MV-4-11 (cell line): ENCODE results near the gene USH1C.
A peak's percentile ranks its signal among the peaks of the same experiment; 100 is the strongest.

Experiments
- DNase-seq: peaks from one replicate; lab custom pipeline; 2025; lab: John Stamatoyannopoulos, UW

USH1C gene

DNA sequence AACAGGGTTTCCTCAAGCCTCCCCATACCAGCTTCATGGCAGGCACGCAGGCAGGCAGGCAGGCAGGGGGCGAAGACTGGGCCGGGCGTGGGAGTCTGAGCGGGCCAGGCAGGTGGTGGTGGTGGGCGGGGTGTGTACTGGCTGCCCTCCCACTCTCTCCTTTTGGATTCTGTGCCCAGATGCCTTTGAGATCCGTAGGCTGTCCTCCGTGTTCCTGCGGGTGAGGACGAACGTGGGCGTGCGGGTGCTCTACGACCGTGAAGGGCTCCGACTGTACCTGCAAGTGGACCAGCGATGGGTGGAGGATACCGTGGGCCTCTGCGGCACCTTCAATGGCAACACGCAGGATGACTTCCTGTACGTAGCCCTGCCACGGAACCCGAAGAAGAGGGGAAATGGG, 25.8 kb upstream of the USH1C start:
- DNase-seq: no peak

- no peak for DNase-seq
Observed at GRCh38 chr11:17568944-17569343, 24.7 kb upstream of the USH1C start.

- no peak for DNase-seq
Observed at GRCh38 chr11:17564687-17565042, 20.4 kb upstream of the USH1C start.

- no peak for DNase-seq
Observed at GRCh38 chr11:17563961-17564686, 19.9 kb upstream of the USH1C start.

DNA sequence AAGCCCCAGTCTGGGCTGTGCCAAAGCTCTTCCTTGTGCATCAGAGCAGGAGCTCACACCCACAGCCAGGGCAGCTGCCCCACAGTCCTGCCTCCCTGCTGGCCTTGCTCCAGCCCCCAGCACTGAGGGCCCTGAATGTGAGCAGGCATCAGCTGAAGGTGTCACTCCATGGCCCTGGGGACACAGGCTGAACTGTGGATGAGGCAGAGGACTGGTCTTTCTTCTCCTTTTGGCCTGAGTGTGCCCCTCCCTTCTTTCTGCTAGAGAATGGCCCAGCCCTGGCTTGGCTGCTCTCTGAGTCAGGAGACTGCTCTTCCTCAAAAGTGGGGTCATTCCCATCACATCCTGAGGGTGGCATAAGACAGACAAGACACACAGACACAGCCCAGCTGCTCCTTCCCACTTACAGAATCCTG, 19.0 kb upstream of the USH1C start:
- peak; percentile 53 for DNase-seq

- no peak for DNase-seq
Observed at GRCh38 chr11:17561526-17561925, 17.3 kb upstream of the USH1C start.

DNA sequence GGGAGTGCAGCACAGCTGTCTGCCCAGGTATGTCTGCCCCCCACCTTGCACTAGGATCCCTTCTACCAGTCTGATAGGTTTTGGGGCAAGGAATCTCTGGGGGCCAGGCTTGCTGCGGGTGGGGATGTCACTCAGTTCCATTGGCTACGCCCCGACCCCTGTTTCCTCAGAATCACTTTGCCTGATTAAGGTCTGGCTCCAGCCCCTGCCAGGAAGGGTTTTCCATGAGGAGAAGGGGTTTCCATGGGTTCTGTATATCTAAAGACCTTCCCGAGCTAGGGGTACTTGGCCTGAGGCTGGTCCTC, 16.8 kb upstream of the USH1C start:
- DNase-seq: no peak

- no peak for DNase-seq
Observed at GRCh38 chr11:17560281-17561110, 16.3 kb upstream of the USH1C start.

- DNase-seq: no peak
Observed at GRCh38 chr11:17559341-17560087, 15.3 kb upstream of the USH1C start.

GRCh38 chr11:17558916-17559315, 14.7 kb upstream of the USH1C start:
- no peak for DNase-seq

- DNase-seq: no peak
Observed at GRCh38 chr11:17558025-17558780, 14.0 kb upstream of the USH1C start.

DNA sequence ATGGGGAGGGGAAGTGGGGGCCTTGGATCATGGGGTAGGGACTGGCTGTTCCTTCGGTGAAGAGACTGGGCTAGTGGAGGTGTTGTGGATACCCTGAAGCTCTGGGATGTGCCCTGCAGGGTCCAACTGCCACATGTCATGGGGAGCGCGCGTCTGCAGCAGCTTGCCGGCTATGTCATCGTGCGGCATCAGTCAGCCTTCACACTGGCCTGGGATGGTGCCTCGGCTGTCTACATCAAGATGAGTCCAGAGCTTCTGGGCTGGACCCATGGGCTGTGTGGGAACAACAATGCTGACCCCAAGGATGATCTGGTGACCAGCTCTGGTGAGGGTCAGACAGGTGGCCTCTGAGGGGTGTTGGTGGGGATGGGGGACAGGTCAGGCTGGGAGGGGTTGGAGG, 12.8 kb upstream of the USH1C start:
- no peak for DNase-seq

DNA sequence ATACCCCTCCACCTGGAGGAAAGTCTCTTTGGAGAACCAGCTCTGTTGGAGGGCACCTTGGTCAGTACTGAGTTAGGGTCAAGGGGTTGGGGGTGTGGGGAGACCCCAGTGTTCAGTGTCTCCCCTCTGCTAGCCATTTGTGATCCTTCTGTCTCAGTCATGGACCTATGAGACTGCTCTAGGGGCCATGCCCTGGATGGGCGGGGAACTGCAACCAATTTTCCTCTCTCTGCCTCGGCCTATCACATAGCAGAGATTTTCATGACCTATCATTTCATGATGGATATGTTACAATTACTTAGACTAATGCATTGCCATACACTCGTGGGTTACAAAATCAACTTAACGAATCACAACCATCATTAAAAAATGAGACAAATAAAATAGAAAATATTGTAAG, 10.3 kb upstream of the USH1C start:
- no peak for DNase-seq

DNA sequence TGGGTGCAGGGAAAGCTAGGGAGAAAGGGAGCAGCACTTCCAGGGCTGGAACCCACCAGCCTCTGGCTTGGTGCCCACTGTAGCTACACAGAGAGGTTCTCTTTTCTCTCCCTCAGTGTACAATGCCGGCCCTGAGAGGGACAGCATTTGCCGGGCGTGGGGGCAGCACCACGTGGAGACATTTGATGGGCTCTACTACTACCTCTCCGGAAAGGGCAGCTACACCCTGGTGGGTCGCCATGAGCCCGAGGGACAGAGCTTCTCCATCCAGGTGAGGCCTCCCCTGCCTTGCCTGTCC, 9.0 kb upstream of the USH1C start:
- no peak for DNase-seq

GRCh38 chr11:17552392-17553248, 8.4 kb upstream of the USH1C start:
- no peak for DNase-seq

- no peak for DNase-seq
Observed at GRCh38 chr11:17552041-17552355, 7.8 kb upstream of the USH1C start.

DNA sequence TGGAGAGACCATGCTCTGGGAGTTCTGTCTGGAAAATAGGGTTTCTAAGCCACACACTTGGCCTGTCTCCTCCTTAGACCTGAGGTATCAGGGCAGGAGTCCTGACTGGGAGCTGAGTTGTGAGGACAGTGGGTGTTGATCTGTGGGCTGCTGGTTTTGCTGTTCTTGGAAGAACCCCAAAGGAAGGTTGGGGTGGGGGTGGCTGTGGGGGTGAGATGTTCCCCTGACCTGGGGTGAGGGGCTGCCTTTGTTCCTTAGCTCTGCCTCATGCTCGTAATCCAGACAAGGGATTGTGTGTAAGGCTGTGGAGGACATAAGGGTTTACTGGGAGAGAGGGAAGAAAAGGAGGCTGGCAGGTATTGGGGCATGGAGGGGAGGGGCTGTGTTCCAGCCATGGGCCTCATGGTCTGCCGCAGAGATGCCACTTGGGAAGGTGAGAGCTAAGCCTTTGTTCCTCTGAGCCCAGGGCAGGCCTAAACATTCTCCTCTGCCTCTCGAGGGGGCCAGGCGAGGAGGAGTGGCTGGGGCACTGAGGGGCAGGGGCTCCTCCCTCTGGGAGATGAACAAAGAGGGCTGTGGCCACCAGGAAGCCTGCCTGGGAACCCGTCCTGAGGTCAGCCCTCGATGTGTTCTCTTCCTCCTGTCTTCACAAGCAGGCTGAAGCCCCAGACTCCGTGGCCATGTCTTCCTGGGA, 7.3 kb upstream of the USH1C start:
- no peak for DNase-seq

DNA sequence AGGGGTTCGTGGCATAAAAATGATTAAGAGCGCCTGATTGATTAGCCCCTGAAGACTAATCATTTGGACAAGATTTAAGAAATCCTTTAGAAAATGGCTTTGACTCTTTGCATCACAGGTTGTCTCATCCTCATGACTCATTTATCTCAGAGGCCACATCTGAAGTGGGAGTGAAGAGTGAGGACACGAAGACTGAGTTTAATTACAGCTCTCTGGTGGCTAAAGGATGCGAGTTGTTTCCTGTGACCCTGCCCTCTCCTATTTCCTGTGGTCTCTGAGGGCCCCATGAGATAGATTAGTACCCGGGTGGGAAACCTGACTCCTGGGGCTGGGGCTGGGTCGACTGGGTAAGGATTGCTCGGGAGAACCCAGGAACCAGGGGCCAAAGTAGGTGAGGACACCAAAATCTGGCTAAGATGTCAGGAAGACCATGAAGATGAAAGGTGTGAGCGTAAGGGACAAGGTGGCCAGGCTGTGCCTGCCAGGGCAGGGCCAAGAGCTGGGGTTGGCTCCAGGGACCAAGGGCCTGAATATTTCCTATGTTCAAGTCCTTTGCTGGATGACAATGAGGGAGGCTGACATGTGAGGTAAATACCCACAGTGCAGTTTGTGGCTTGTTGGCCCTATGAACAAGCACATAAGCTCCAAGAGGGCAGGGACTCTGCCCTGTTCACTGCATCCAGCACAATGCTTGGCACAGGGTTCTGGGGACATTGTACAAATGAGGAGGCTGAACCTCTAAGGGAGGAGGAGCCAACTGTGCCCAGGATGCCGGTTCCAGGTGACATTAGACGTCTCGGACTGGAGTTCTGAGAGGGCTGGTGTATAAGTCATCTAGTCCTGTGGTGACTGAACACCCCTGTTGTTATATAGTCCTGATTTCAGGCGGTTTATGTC, 6.5 kb upstream of the USH1C start:
- DNase-seq: no peak

DNA sequence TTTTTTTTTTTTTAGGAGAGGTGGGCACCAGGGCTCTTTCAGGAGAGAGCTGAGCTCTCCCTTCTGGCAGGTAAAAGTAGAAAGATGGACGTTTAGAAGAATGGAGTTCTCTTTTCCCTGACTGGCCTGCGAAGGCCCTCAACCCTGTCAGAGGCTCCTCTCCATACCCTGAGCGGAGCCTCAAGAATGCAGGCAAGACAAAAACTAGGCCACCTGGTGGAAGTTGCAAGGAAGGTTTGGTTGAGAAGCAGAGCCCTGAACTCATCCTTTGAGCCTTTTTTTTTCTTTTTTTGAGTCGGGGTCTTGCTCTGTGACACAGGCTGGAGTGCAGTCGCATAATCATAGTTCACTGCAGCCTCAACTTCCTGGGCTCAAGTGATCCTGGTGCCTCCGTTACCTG, 4.2 kb upstream of the USH1C start:
- no peak for DNase-seq

DNA sequence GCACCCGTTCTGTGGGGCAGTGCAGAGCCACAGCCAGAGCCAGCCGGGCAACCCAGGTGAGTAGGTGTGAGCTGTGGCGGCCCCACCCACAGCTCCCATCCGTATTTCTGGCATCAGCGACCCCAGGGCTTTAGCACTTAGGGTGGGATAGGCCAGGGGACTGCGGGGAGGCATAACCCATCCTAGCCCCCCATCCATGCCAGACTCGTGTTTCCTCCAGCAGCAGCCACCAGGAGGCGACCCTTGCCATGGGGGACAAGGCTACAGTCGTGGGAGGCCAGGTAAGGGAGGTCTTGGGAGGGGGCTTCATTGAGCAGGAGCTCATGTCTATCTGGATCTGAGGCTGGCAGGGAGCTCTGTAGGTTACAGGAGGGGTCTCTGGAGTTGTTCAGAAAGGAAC, 3.7 kb upstream of the USH1C start:
- no peak for DNase-seq
